ENCODE data around the gene SAP25.

Gene SAP25

DNA sequence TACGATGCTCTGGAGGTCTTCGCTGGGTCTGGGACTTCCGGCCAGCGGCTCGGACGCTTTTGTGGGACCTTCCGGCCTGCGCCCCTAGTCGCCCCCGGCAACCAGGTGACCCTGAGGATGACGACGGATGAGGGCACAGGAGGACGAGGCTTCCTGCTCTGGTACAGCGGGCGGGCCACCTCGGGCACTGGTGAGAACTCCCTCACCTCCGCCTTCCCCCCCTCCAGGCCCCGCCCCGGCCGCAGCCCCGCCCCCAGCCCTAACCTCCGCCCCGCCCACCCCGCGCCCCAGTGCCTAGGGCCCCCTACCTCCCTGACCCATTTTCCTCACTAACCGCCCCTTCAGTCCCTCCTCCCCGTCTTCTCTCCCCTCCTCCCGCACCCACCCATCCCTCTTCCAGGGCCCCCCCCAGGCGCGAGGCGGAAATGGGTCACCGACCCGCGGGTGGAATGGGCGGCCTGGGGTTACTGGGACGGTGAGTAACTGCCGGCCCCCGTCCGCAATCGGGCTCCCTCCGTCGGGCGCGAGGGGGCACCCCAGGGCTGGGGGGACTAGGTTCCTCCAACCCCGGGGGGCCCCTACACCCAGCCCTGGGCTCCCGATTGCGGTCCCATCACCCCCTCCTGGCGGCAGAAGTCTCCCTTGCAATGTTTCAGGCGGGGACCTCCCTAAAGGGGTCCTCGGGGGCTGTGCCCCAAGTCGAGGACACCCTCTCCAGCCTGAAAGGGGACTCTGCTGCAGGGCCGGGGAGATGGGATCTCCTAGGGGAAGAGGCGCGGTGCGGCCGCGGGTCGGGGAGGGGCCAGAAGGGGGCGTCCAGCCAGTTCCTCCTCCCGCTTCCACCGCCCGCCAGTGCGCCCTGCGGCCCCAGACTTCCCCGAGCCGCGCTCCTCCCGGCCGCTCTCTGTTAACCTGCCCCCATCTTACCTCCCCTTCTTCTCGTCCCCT, 30.6 kb upstream of the SAP25 start:
- TF ChIP-seq, protein P1, sequence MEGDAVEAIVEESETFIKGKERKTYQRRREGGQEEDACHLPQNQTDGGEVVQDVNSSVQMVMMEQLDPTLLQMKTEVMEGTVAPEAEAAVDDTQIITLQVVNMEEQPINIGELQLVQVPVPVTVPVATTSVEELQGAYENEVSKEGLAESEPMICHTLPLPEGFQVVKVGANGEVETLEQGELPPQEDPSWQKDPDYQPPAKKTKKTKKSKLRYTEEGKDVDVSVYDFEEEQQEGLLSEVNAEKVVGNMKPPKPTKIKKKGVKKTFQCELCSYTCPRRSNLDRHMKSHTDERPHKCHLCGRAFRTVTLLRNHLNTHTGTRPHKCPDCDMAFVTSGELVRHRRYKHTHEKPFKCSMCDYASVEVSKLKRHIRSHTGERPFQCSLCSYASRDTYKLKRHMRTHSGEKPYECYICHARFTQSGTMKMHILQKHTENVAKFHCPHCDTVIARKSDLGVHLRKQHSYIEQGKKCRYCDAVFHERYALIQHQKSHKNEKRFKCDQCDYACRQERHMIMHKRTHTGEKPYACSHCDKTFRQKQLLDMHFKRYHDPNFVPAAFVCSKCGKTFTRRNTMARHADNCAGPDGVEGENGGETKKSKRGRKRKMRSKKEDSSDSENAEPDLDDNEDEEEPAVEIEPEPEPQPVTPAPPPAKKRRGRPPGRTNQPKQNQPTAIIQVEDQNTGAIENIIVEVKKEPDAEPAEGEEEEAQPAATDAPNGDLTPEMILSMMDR (IDR thresholded peaks at IDR 0.05; ENCODE audit: low read depth, low read length), result peak; percentile 50
- in situ Hi-C loops (cut with HindIII; ENCODE audit: low sequenced_read_pairs), result no loop called here
- peak; percentile 84 for DNase-seq (ENCODE audit: low read depth, low spot score)
- peak overlapping the region; percentile 53 for H3K4me3 ChIP-seq (ENCODE audit: low read depth, low read length)

DNA sequence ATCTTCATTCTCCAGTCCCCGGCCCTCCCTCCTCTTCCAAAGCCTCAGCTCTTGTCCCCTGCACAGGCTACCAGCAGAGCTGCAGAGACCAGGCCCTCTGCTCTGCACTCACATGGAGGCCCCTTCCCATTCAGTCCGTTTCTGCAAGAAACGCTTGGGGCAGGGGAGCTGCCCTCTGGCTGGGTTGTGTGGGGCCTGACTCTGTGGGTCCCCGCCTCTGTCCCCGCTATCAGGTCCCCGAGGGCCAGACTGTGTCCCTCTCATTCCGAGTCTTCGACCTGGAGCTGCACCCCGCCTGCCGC, 30.0 kb upstream of the SAP25 start:
- H3K4me3 ChIP-seq (ENCODE audit: low read depth, low read length), result peak overlapping the region; percentile 53
- DNase-seq (ENCODE audit: low read depth, low spot score), result peak; percentile 43
- TF ChIP-seq, protein P1 (IDR thresholded peaks at IDR 0.05; ENCODE audit: low read depth, low read length), result no peak
- in situ Hi-C loops (cut with HindIII; ENCODE audit: low sequenced_read_pairs), result no loop called here

DNA sequence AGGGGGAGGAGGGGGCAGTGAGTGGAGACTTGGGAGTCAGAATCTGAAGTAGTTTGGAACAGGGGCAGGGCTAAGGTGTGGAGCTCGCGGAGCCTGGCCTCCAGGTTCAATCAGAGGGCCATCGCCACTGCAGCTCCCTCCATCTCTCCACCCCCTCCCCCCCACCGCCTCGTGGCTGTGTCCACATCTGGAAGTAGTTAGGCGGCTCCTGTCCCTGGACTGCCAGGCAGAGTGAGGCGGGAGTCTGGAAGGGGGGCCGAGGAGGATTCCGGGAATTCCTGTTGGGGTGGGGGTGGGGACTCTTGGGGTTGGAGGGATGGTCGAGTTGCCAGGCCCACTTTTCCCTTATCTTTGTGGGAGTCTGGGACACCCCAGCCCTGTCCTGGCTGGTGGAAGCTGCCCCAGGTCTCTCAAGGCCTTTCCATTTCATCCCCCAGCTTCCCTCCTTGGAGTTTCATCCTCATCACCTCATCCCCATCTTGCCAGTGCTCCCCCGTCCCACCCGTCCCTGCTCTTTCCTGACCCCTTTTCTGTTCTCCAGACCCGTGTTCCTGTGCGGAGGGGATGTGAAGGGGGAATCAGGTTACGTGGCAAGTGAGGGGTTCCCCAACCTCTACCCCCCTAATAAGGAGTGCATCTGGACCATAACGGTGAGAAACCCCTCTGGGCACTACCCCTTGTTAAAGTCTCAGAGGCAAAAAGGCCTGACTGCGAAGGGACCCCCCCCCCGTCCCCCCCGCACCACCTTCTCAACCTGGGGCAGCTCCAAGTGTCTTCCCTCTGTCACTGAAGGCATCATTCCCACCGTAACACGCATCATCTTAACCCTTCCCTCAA, 29.4 kb upstream of the SAP25 start:
- in situ Hi-C loops (cut with HindIII; ENCODE audit: low sequenced_read_pairs), result no loop called here
- TF ChIP-seq, protein P1 (IDR thresholded peaks at IDR 0.05; ENCODE audit: low read depth, low read length), result no peak
- H3K4me3 ChIP-seq (ENCODE audit: low read depth, low read length), result peak overlapping the region; percentile 53
- DNase-seq (ENCODE audit: low read depth, low spot score), result peak; percentile 89

DNA sequence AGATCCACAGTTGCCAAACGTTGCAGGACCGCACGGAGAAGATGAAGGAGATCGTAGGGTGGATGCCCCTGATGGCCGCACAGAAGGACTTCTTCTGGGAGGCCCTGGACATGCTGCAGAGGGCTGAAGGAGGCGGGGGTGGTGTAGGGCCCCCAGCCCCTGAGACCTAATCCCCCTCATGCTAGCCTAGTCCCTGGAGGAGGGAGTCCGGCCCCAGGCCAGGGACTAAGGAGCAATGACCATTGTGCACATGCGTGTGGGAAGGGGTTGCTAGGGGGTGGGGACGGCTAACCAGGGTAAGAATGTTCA, 27.0 kb upstream of the SAP25 start:
- no peak overlapping the region for H3K4me3 ChIP-seq (ENCODE audit: low read depth, low read length)
- in situ Hi-C loops (cut with HindIII; ENCODE audit: low sequenced_read_pairs), result no loop called here
- TF ChIP-seq, protein P1 (IDR thresholded peaks at IDR 0.05; ENCODE audit: low read depth, low read length), result no peak
- DNase-seq (ENCODE audit: low read depth, low spot score), result no peak

DNA sequence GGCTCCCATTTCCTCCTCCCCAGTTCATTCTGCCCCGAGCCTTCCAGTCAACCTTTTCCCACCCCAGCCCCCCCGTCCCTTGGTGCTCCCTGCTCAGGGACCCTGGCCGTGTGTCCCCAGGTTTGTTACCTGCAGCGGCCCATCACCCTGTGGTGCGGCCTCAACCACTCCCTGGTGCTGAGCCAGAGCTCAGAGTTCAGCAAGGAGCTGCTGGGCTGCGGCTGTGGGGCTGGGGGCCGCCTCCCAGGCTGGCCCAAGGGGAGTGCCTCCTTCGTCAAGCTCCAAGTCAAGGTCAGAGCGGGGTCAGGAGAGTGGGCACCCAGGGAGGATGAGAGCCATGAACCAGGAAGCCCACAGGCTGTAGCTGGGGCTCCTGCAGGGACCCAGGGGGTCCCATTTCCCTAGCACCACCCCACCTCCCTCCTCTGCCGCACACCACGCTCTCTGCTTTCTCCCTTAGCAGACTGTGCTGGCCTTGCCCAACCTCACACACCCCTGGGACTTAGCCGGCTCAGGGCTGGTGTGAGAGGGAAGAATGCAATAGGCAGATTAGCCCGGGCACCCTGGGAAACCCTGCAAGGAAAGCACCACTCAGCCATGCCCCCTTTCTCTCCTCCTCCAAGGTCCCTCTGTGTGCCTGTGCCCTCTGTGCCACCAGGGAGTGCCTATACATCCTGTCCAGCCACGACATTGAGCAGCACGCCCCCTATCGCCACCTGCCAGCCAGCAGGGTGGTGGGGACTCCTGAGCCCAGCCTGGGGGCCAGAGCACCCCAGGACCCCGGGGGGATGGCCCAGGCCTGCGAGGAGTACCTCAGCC, 26.4 kb upstream of the SAP25 start:
- H3K4me3 ChIP-seq (ENCODE audit: low read depth, low read length), result no peak overlapping the region
- no peak for DNase-seq (ENCODE audit: low read depth, low spot score)
- TF ChIP-seq, protein P1 (IDR thresholded peaks at IDR 0.05; ENCODE audit: low read depth, low read length), result no peak
- in situ Hi-C loops (cut with HindIII; ENCODE audit: low sequenced_read_pairs), result no loop called here

DNA sequence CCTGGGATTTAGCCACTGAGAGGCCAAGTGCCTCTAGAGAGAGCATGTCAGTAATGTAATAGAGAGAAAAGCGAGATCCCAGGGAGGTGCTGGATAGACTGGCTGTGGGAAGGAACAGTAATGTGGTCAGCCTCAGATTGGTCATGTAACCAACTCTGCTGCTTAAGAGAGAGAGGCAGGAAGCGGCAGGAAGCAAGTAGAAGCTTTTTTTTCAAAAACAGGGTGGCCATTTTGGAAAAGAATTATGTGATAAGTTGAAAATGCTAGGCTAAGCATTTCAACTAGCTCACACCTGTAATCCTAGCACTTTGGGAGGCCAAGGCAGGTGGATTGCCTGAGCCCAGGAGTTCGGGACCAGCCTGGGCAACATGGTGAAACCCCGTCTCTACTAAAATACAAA, 24.7 kb upstream of the SAP25 start:
- in situ Hi-C loops (cut with HindIII; ENCODE audit: low sequenced_read_pairs), result no loop called here
- H3K4me3 ChIP-seq (ENCODE audit: low read depth, low read length), result no peak overlapping the region
- TF ChIP-seq, protein P1 (IDR thresholded peaks at IDR 0.05; ENCODE audit: low read depth, low read length), result no peak

More for the DNA sequence above, 24.7 kb upstream of the SAP25 start:
- peak; percentile 32 for DNase-seq (ENCODE audit: low read depth, low spot score)
